Adrenal gland (tissue), 5 donors: ENCODE data around the gene USP6.

Experiments
- CTCF ChIP-seq, 6 experiments: fragments of 450-650 bp in 4 of 6; fragments of 200-600 bp in 2 of 6; sonication (generic) in 1 of 6; IDR thresholded peaks; 1 replicate in 5 of 6; 2 replicates in 1 of 6; pipeline versions ENCODE4 v1.5.1 to v1.8.0; 2016 to 2021; ENCODE audit warnings: antibody characterized with exemption in 6 of 6, mild to moderate bottlenecking in 2 of 6, moderate library complexity in 1 of 6
- POLR2A ChIP-seq, 2 donors: fragments of 450-650 bp; IDR thresholded peaks; one replicate each; pipeline ENCODE4 v1.6.1; 2017; ENCODE audit warnings: antibody characterized with exemption in 2 of 2, mild to moderate bottlenecking in 2 of 2, moderate library complexity in 1 of 2
- donor health status: DM: no; HTN: no; CAD: no.

- TF ChIP-seq CTCF (IDR thresholded peaks at IDR 0.05) = no peak
- TF ChIP-seq POLR2A (IDR thresholded peaks at IDR 0.05) = no peak
These were observed 15.0 kb upstream of the USP6 start for GRCh38 chr17:5100832-5101231.
